H9 (cell line): ENCODE results near the gene APP. TPM values are rescaled to one million over a fixed set of nuclear protein-coding genes. Genes with fewer than 3 reads are reported as not detected.

Experiments used
- DNase-seq: peaks from one replicate; pipeline ENCODE4 v3.0.0-alpha.2; 2017
- H2AFZ ChIP-seq: one replicate; pipeline ENCODE4 v1.6.1; 2013; ENCODE audit warnings: mild to moderate bottlenecking, low read length, control low read depth, moderate library complexity
- H2AK5ac ChIP-seq: 2 replicates; pipeline ENCODE4 v1.6.1; 2013; ENCODE audit warnings: low read length, control low read depth, mixed read lengths; ENCODE audit not compliant: insufficient read length
- H2BK120ac ChIP-seq: one replicate; pipeline ENCODE4 v1.6.1; 2013; ENCODE audit warnings: low read depth, mild to moderate bottlenecking, low read length, control low read depth, inconsistent platforms; ENCODE audit not compliant: poor library complexity, severe bottlenecking
- H2BK12ac ChIP-seq: 2 replicates; pipeline ENCODE4 v1.6.1; 2013; ENCODE audit warnings: low read length, control low read depth, mixed read lengths, low read depth; ENCODE audit not compliant: insufficient read length
- H2BK15ac ChIP-seq: 2 replicates; pipeline ENCODE4 v1.6.1; 2013; ENCODE audit warnings: low read depth, low read length, control low read depth
- H2BK20ac ChIP-seq: one replicate; pipeline ENCODE4 v1.6.1; 2013; ENCODE audit warnings: low read depth, mild to moderate bottlenecking, low read length, control low read depth, inconsistent platforms; ENCODE audit not compliant: poor library complexity, severe bottlenecking
- H2BK5ac ChIP-seq: 2 replicates; pipeline ENCODE4 v1.6.1; 2013; ENCODE audit warnings: low read length, control low read depth, mixed read lengths; ENCODE audit not compliant: insufficient read length
- H3K14ac ChIP-seq: 2 replicates; pipeline ENCODE4 v1.6.1; 2013; ENCODE audit warnings: low read length, control low read depth; ENCODE audit not compliant: insufficient read depth
- H3K18ac ChIP-seq: 2 replicates; pipeline ENCODE4 v1.6.1; 2013; ENCODE audit warnings: low read depth, mild to moderate bottlenecking, mixed read lengths, low read length, control low read depth; ENCODE audit not compliant: insufficient read length
- H3K23ac ChIP-seq: 2 replicates; pipeline ENCODE4 v1.6.1; 2013; ENCODE audit warnings: low read length, control low read depth, mixed read lengths, low read depth; ENCODE audit not compliant: insufficient read length
- H3K23me2 ChIP-seq: 2 replicates; pipeline ENCODE4 v1.6.1; 2013; ENCODE audit warnings: low read depth, mild to moderate bottlenecking, mixed read lengths, low read length, control low read depth; ENCODE audit not compliant: insufficient read length, poor library complexity, severe bottlenecking
- H3K27ac ChIP-seq: 2 replicates; pipeline ENCODE4 v1.5.1; 2013; ENCODE audit warnings: low read length, control low read depth, mixed read lengths, low read depth; ENCODE audit not compliant: insufficient read length
- H3K27me3 ChIP-seq: 2 replicates; pipeline ENCODE4 v1.6.1; 2013; ENCODE audit warnings: low read length, control low read depth, inconsistent platforms; ENCODE audit not compliant: insufficient read depth
- H3K4ac ChIP-seq: 2 replicates; pipeline ENCODE4 v1.6.1; 2013; ENCODE audit warnings: low read depth, mild to moderate bottlenecking, control low read depth, inconsistent platforms, low read length, moderate library complexity
- H3K4me1 ChIP-seq: 2 replicates; pipeline ENCODE4 v1.6.1; 2013; ENCODE audit warnings: low read length, control low read depth, inconsistent platforms; ENCODE audit not compliant: insufficient read depth
- H3K4me2 ChIP-seq: 2 replicates; pipeline ENCODE4 v1.6.1; 2013; ENCODE audit warnings: low read length, control low read depth, mixed read lengths; ENCODE audit not compliant: insufficient read length, insufficient read depth
- H3K56ac ChIP-seq: 2 replicates; pipeline ENCODE4 v1.6.1; 2013; ENCODE audit warnings: low read depth, mild to moderate bottlenecking, mixed read lengths, low read length, control low read depth; ENCODE audit not compliant: insufficient read length
- H3K79me1 ChIP-seq: 2 replicates; pipeline ENCODE4 v1.6.1; 2013; ENCODE audit warnings: low read depth, mild to moderate bottlenecking, moderate library complexity, low read length, control low read depth, inconsistent platforms; ENCODE audit not compliant: insufficient read depth, poor library complexity, severe bottlenecking
- H3K79me2 ChIP-seq: 2 replicates; pipeline ENCODE4 v1.6.1; 2013; ENCODE audit warnings: low read length, control low read depth, inconsistent platforms; ENCODE audit not compliant: insufficient read depth
- H3K9ac ChIP-seq: 2 replicates; pipeline ENCODE4 v1.6.1; 2013; ENCODE audit warnings: low read length, control low read depth, mixed read lengths; ENCODE audit not compliant: insufficient read length; ENCODE audit errors: extremely low read depth
- H3K9me3 ChIP-seq: one replicate; pipeline ENCODE4 v1.6.1; 2013; ENCODE audit warnings: low read depth, low read length, inconsistent platforms; ENCODE audit not compliant: control insufficient read depth
- H3T11ph ChIP-seq: one replicate; pipeline ENCODE4 v1.6.1; 2013; ENCODE audit warnings: mild to moderate bottlenecking, low read length, control low read depth, inconsistent platforms
- H4K20me1 ChIP-seq: one replicate; pipeline ENCODE4 v1.6.1; 2013; ENCODE audit not compliant: control insufficient read depth, insufficient read length, insufficient read depth
- H4K5ac ChIP-seq: 2 replicates; pipeline ENCODE4 v1.6.1; 2013; ENCODE audit warnings: low read depth, mild to moderate bottlenecking, mixed read lengths, low read length, control low read depth; ENCODE audit not compliant: insufficient read length
- H4K8ac ChIP-seq: replicated peaks from 2 replicates; pipeline ENCODE4 v1.6.1; 2013; ENCODE audit warnings: low read length, control low read depth, mixed read lengths, low read depth; ENCODE audit not compliant: insufficient read length
- H4K91ac ChIP-seq: 2 replicates; pipeline ENCODE4 v1.6.1; 2013; ENCODE audit warnings: low read depth, mild to moderate bottlenecking, moderate library complexity, mixed read lengths, low read length, control low read depth; ENCODE audit not compliant: insufficient read length
- H3K27ac Mint-ChIP-seq, 3 experiments: 2 replicates in 2 of 3; 3 replicates in 1 of 3; pipeline ENCODE4 v1.8.0; 2020 to 2021; ENCODE audit warnings: mixed read lengths in 3 of 3, mild to moderate bottlenecking in 1 of 3, moderate library complexity in 1 of 3
- H3K27me3 Mint-ChIP-seq: 2 replicates; pipeline ENCODE4 v1.8.0; 2021; ENCODE audit warnings: low read depth, mild to moderate bottlenecking, moderate library complexity, mixed read lengths
- H3K36me3 Mint-ChIP-seq, 3 experiments: 2 replicates in 2 of 3; 3 replicates in 1 of 3; pipeline ENCODE4 v1.8.0; 2020 to 2021; ENCODE audit warnings: low read depth in 3 of 3, mixed read lengths in 3 of 3; ENCODE audit not compliant: insufficient read depth in 1 of 3
- H3K4me1 Mint-ChIP-seq, 2 experiments: 2 replicates each; pipeline ENCODE4 v1.8.0; 2020; ENCODE audit warnings: mixed read lengths in 2 of 2
- H3K4me3 Mint-ChIP-seq, 2 experiments: 2 replicates in 1 of 2; 3 replicates in 1 of 2; pipeline ENCODE4 v1.8.0; 2020 to 2021; ENCODE audit warnings: mild to moderate bottlenecking in 2 of 2, mixed read lengths in 2 of 2, moderate library complexity in 1 of 2
- H3K9me3 Mint-ChIP-seq, 2 experiments: 2 replicates in 1 of 2; 3 replicates in 1 of 2; pipeline ENCODE4 v1.8.0; 2020; ENCODE audit warnings: mild to moderate bottlenecking in 2 of 2, mixed read lengths in 2 of 2, moderate library complexity in 1 of 2
- CTCF ChIP-seq: fragments of 200-600 bp; sonication (generic); conservative IDR thresholded peaks from 3 replicates; pipeline ENCODE4 v1.8.0; 2021; ENCODE audit warnings: antibody characterized with exemption, mild to moderate bottlenecking
- whole genome bisulfite sequencing: extraction: QIAGEN DNeasy Blood & Tissue Kit; methylation state at CpG from one replicate; pipeline ENCODE4 v1.1.7; 2013; ENCODE audit warnings: missing lambda C conversion rate, low lambda C conversion rate, mixed read lengths; ENCODE audit not compliant: insufficient read length; ENCODE audit errors: extremely low coverage; 5-methylcytosine and 5-hydroxymethylcytosine counted together
- total RNA-seq: library from RNA; stranded (reverse); gene quantifications from 2 replicates; pipeline ENCODE4 v1.2.1, GENCODE V29; 2021

Gene APP
- total RNA-seq, 1 experiment from 2014 or later, result 380 TPM

GRCh38 chr21:26179501-26179900, 8.9 kb upstream of the APP start:
- H2BK15ac ChIP-seq, result no peak overlapping the region
- H3T11ph ChIP-seq, result no peak overlapping the region
- H2BK5ac ChIP-seq, result no peak overlapping the region
- DNase-seq, result no peak
- H4K91ac ChIP-seq, result no peak overlapping the region
- H3K79me2 ChIP-seq, result no peaks in the 10 kb centered on the region
- WGBS, result no CpG with 5 or more reads among the region's 4 CpGs
- H3K4me1 ChIP-seq, result no peaks in the 10 kb centered on the region; the same call in 1 of the 2 replicates
- no peak overlapping the region for H3K56ac ChIP-seq
- H4K20me1 ChIP-seq, result no peaks in the 10 kb centered on the region
- no peak overlapping the region for H3K18ac ChIP-seq
- no peak overlapping the region for H2AFZ ChIP-seq
- H2BK120ac ChIP-seq, result no peak overlapping the region
- no peaks in the 10 kb centered on the region for H3K23me2 ChIP-seq
- Mint-ChIP-seq H3K4me3 (no peak overlapping the region), H3K9me3 (peaks cover 9 to 11% of the 10 kb centered on the region in 2 experiments; a peak in 4 of 5 replicates), H3K36me3 (peaks cover 7 to 11% (median 9%) of the 10 kb centered on the region in 3 experiments), H3K27me3 (no peaks in the 10 kb centered on the region; the same call in 1 of the 2 replicates), H3K27ac (no peak overlapping the region), H3K4me1 (peaks cover 3 to 17% of the 10 kb centered on the region in 2 experiments; a peak in 3 of 4 replicates)
- no peaks in the 10 kb centered on the region for H3K79me1 ChIP-seq
- no peak overlapping the region for H3K4me2 ChIP-seq
- no peaks in the 10 kb centered on the region for H3K27me3 ChIP-seq
- H3K14ac ChIP-seq, result no peak overlapping the region
- H2AK5ac ChIP-seq, result no peak overlapping the region
- H3K23ac ChIP-seq, result no peak overlapping the region
- peak overlapping the region; percentile 45 for H2BK20ac ChIP-seq
- H2BK12ac ChIP-seq, result no peak overlapping the region
- H3K9me3 ChIP-seq, result no peaks in the 10 kb centered on the region
- H3K4ac ChIP-seq, result no peak overlapping the region
- H3K9ac ChIP-seq, result no peak overlapping the region
- no peak overlapping the region for H4K8ac ChIP-seq
- H4K5ac ChIP-seq, result no peak overlapping the region
- H3K27ac ChIP-seq, result no peak overlapping the region
- no peak for TF ChIP-seq CTCF
